A673 (cell line): ENCODE data around the gene NPIPA5. TPM values are rescaled to one million over a fixed set of nuclear protein-coding genes. Genes with fewer than 3 reads are reported as not detected.
"Not testable (repeated sequence)": the region's sequence is repeated elsewhere in the genome, so short reads cannot be mapped to it uniquely, and the experiment has no call there.

ENCODE experiments used
- Bru-seq: library from RNA; stranded (reverse); fragments of 400-500 nt; gene quantifications from one replicate; lab custom pipeline; 2021; lab: Mats Ljungman, UMichigan
- BruChase-seq, 2 experiments: library from RNA; stranded (reverse); fragments of 400-500 nt; gene quantifications; one replicate each; lab custom pipeline; 2021; lab: Mats Ljungman, UMichigan
- BruUV-seq: library from RNA; stranded (reverse); fragments of 400-500 nt; replicated peaks from 2 replicates; lab custom pipeline; 2021; lab: Mats Ljungman, UMichigan
- CTCF ChIA-PET: fragments of 300-600 bp; sonication (Branson Sonifier 250); formaldehyde crosslinking; loops from one replicate; lab custom pipeline; 2022; ENCODE audit warnings: antibody characterized with exemption; lab: Charles Lee
- POLR2A ChIA-PET: fragments of 300-600 bp; sonication (Branson Sonifier 250); formaldehyde crosslinking; loops from one replicate; lab custom pipeline; 2022; ENCODE audit warnings: antibody characterized with exemption; ENCODE audit not compliant: low non-redundant PET; lab: Charles Lee
- DNase-seq: peaks from one replicate; pipeline ENCODE4 v3.0.0-alpha.2; 2015; ENCODE audit warnings: low spot score
- H3K27ac ChIP-seq: fragments of 200-600 bp; sonication (generic); 2 replicates; pipeline ENCODE4 v1.5.1; 2016; ENCODE audit warnings: mixed run types, low read depth, mild to moderate bottlenecking, mixed read lengths, antibody characterized with exemption, low read length; ENCODE audit not compliant: poor library complexity, severe bottlenecking
- H3K27me3 ChIP-seq: fragments of 200-600 bp; sonication (generic); replicated peaks from 2 replicates; pipeline ENCODE4 v1.6.1; 2017; ENCODE audit warnings: mixed run types, low read depth, mild to moderate bottlenecking, mixed read lengths, antibody characterized with exemption, low read length; ENCODE audit not compliant: insufficient read depth, poor library complexity
- H3K36me3 ChIP-seq: fragments of 200-600 bp; sonication (generic); 2 replicates; pipeline ENCODE4 v1.6.1; 2016; ENCODE audit warnings: mixed run types, mild to moderate bottlenecking, mixed read lengths, antibody characterized with exemption, low read length; ENCODE audit not compliant: insufficient read depth, poor library complexity, severe bottlenecking
- H3K4me1 ChIP-seq: fragments of 200-600 bp; sonication (generic); 2 replicates; pipeline ENCODE4 v1.6.1; 2017; ENCODE audit warnings: mixed run types, mild to moderate bottlenecking, mixed read lengths, antibody characterized with exemption, low read length; ENCODE audit not compliant: insufficient read depth, poor library complexity, severe bottlenecking
- H3K4me3 ChIP-seq: fragments of 200-600 bp; sonication (generic); 2 replicates; pipeline ENCODE4 v1.5.1; 2016; ENCODE audit warnings: low read depth, mixed run types, mild to moderate bottlenecking, mixed read lengths, low read length; ENCODE audit not compliant: poor library complexity, severe bottlenecking
- H3K9me3 ChIP-seq: fragments of 200-600 bp; sonication (generic); 2 replicates; pipeline ENCODE4 v1.6.1; 2016; ENCODE audit warnings: mixed run types, low read depth, mild to moderate bottlenecking, mixed read lengths, antibody characterized with exemption, low read length; ENCODE audit not compliant: poor library complexity, severe bottlenecking
- EZH2 ChIP-seq: fragments of 200-600 bp; sonication (generic); IDR thresholded peaks from 2 replicates; pipeline ENCODE4 v1.6.1; 2017; ENCODE audit warnings: borderline replicate concordance, low read depth, mild to moderate bottlenecking, mixed read lengths, antibody characterized with exemption, low read length; ENCODE audit not compliant: poor library complexity, severe bottlenecking
- intact Hi-C: fragments of 100-400 bp; cut with micrococcal nuclease; formaldehyde crosslinking; loops from one replicate; pipeline ENCODE4 v1.10.0; 2022; ENCODE audit not compliant: unreplicated experiment
- long read RNA-seq: library from polyadenylated mRNA; stranded (forward); transcript quantifications from one replicate; pipeline ENCODE4 v2.0.0, GENCODE V29; 2022
- total RNA-seq: library from RNA; stranded (reverse); gene quantifications from 2 replicates; pipeline ENCODE4 v1.2.3, GENCODE V29; 2021
- TF ChIP-seq, protein P1 (sequence below): fragments of 300-800, 200-600 bp; sonication (generic); conservative IDR thresholded peaks from 2 replicates; pipeline ENCODE4 v1.5.1; 2017; ENCODE audit warnings: low read depth, mild to moderate bottlenecking, antibody characterized with exemption, low read length, moderate library complexity, mixed read lengths

Gene NPIPA5
- total RNA-seq (3.8 and 3.9 TPM in 2 replicates), Bru-seq, nascent RNA (percentile 26 among the genes with signal in this experiment), BruChase-seq, experiment 1, labeled RNA remaining after a 2-hour chase (percentile 32 among the genes with signal in this experiment), BruChase-seq, experiment 2, labeled RNA remaining after a 6-hour chase (percentile 35 among the genes with signal in this experiment)
- long read RNA-seq: 0 reads

DNA sequence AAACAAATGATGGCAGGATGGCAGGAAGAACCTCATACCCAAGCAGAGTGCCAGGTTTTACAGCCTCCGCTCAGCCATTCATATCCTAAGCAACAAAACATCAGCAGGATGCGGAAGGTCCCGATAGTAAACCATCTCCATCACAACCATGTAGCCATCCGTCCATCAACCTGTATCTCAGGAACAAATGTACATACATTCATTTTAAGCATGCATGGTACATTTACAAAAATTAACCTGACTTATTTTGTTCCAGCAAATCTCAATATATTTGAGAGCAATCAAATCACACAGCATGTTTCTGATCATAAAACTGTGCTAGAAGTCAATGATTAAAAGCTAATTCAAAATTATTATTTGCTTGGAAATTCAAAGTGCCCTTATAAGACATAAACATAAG is at the start of gene NPIPA5:
NPIPA5 (minus strand) TSS at position 101 of the 400 bp plus-strand sequence; CDS start at position 101, 0 bp downstream.
- intact Hi-C loops, CTCF ChIA-PET, H3K27ac ChIP-seq, H3K9me3 ChIP-seq, H3K4me3 ChIP-seq, DNase-seq, POLR2A ChIA-PET, H3K36me3 ChIP-seq, H3K4me1 ChIP-seq, BruUV-seq, H3K27me3 ChIP-seq: not testable (repeated sequence)

DNA sequence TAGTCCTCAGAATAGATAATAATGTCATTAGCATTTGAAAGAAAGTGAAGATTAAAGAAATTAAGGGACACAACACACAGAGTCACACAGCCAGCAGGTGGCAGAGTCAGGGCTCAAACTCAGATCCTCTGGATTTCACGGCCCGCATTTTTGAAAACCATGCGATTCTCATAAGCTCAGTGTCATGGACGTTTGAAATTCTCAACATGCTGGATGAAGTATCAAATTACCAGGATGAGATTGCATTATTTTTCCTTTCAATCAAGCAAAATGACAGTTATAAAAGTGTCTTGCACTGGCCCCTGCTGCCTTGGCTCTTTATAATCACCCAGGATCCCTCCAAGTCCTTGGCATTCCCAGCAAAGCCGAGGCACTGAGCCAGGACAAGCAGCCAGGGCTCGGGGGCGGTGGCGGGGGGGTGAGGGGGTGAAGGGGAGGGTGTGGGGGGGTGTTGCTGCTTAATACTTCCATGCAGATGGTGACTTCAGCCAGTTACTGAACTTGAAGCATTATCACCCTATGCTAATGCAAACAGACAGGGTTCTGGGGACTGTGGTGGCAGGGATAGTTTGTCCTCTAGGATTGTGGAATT is 49.6 kb upstream of the NPIPA5 start:
- no peaks in the 10 kb centered on the region for H3K4me1 ChIP-seq
- TF ChIP-seq, protein P1, sequence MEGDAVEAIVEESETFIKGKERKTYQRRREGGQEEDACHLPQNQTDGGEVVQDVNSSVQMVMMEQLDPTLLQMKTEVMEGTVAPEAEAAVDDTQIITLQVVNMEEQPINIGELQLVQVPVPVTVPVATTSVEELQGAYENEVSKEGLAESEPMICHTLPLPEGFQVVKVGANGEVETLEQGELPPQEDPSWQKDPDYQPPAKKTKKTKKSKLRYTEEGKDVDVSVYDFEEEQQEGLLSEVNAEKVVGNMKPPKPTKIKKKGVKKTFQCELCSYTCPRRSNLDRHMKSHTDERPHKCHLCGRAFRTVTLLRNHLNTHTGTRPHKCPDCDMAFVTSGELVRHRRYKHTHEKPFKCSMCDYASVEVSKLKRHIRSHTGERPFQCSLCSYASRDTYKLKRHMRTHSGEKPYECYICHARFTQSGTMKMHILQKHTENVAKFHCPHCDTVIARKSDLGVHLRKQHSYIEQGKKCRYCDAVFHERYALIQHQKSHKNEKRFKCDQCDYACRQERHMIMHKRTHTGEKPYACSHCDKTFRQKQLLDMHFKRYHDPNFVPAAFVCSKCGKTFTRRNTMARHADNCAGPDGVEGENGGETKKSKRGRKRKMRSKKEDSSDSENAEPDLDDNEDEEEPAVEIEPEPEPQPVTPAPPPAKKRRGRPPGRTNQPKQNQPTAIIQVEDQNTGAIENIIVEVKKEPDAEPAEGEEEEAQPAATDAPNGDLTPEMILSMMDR: peak; percentile 77
- no peak for TF ChIP-seq EZH2
- no TSS peak for BruUV-seq
- no peaks in the 10 kb centered on the region for H3K36me3 ChIP-seq
- ChIA-PET POLR2A (interaction anchor here (0.6 kb wide), 1 partner anchor 469 kb away, joined by 7 read pairs; no protein-coding TSS in a partner anchor), CTCF (interaction anchor here (0.6 to 1.0 kb wide), 3 partner anchors 82 to 324 kb away, joined by 6 to 9 read pairs (median 9); no protein-coding TSS in a partner anchor)
- H3K9me3 ChIP-seq: no peaks in the 10 kb centered on the region
- DNase-seq: peak; percentile 87
- no peak overlapping the region for H3K4me3 ChIP-seq
- intact Hi-C loops: loop anchor here (2.0 kb wide), 2 partner anchors 123 to 277 kb away; no protein-coding TSS in a partner anchor
- H3K27me3 ChIP-seq: no peaks in the 10 kb centered on the region
- no peak overlapping the region for H3K27ac ChIP-seq

DNA sequence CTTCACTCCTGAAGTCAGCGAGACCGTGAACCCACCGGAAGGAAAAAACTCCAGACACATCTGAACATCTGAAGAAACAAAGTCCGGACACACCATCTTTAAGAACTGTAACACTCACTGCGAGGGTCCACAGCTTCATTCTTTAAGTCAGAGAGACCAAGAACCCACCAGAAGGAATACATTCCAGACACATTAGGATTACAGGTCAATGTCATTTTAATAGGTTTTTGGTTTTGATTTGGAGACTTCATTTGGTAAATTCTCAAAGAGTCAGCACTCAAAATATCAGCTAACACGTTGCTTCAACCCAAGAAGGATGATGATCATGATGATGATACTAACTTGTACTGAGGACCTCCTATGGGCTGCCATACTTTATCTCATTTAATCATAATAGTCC is 48.7 kb upstream of the NPIPA5 start:
- H3K36me3 ChIP-seq: no peaks in the 10 kb centered on the region
- BruUV-seq: no TSS peak
- no peaks in the 10 kb centered on the region for H3K9me3 ChIP-seq
- H3K4me3 ChIP-seq: no peak overlapping the region
- CTCF ChIA-PET: no interaction called here
- POLR2A ChIA-PET: no interaction called here
- H3K27me3 ChIP-seq: no peaks in the 10 kb centered on the region
- no peak for TF ChIP-seq EZH2
- H3K4me1 ChIP-seq: no peaks in the 10 kb centered on the region
- no peak overlapping the region for H3K27ac ChIP-seq
- no peak for DNase-seq
- intact Hi-C loops: loop anchor here (2.0 kb wide), 2 partner anchors 124 to 278 kb away; no protein-coding TSS in a partner anchor

DNA sequence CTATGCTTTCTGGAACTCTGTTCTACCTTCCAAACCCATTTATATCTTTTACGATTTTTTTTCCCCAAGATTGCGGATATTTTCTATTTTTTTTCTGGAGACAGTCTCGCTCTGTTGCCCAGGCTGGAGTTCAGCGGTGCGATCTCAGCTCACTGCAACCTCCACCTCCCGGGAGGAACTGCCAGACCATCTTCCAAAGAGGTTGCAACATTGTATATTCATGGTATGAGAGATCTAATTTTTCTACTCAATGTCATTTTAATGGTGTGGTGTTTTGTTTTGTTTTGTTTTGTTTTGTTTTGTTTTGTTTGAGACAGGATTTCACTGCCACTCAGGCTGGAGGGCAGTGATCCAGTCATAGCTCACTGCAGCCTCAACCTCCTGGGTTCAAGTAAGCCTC is 47.8 kb upstream of the NPIPA5 start:
- BruUV-seq: no TSS peak
- Histone ChIP-seq H3K4me3 (no peak overlapping the region), H3K27ac (no peak overlapping the region), H3K9me3 (no peaks in the 10 kb centered on the region), H3K36me3 (no peaks in the 10 kb centered on the region), H3K4me1 (no peaks in the 10 kb centered on the region), H3K27me3 (no peaks in the 10 kb centered on the region)
- intact Hi-C loops: loop anchor here (2.0 kb wide), 2 partner anchors 125 to 279 kb away; no protein-coding TSS in a partner anchor
- ChIA-PET POLR2A (no interaction called here), CTCF (interaction anchor here (0.5 kb wide), 1 partner anchor 116 kb away, joined by 9 read pairs; no protein-coding TSS in a partner anchor)
- TF ChIP-seq, protein P1: no peak
- TF ChIP-seq EZH2: no peak
- DNase-seq: no peak
